ENCODE measurements around the gene ISLR.

Gene ISLR

GRCh38 chr15:74174219-74174957 lies 878 bp downstream of the ISLR start:
- DNase-seq: no peak

DNA sequence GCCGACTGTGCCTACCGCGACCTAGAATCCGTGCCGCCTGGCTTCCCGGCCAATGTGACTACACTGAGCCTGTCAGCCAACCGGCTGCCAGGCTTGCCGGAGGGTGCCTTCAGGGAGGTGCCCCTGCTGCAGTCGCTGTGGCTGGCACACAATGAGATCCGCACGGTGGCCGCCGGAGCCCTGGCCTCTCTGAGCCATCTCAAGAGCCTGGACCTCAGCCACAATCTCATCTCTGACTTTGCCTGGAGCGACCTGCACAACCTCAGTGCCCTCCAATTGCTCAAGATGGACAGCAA lies 1.4 kb downstream of the ISLR start:
- no peak for DNase-seq

- no peak for DNase-seq
These were observed 2.0 kb downstream of the ISLR start for GRCh38 chr15:74175271-74176191.

DNA sequence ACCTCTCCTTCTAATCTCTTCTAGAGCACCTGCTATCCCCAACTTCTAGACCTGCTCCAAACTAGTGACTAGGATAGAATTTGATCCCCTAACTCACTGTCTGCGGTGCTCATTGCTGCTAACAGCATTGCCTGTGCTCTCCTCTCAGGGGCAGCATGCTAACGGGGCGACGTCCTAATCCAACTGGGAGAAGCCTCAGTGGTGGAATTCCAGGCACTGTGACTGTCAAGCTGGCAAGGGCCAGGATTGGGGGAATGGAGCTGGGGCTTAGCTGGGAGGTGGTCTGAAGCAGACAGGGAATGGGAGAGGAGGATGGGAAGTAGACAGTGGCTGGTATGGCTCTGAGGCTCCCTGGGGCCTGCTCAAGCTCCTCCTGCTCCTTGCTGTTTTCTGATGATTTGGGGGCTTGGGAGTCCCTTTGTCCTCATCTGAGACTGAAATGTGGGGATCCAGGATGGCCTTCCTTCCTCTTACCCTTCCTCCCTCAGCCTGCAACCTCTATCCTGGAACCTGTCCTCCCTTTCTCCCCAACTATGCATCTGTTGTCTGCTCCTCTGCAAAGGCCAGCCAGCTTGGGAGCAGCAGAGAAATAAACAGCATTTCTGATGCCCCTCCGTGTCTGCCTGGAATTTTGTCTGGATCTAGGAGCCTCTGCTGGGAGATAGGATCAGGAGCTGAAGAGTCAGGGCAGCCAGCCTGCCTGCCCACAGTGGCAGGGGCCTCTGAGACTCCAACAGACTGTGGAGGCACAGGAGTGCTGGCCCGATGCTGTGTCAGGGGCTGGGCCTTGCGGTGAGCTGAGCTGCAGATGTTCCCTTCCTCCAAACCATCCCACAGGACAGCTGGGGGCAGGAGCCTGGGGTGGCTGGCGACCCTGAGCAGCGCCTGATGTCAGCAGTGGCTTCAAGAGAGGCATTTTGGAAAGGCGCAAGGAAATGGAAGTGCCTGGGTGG lies 3.0 kb downstream of the ISLR start:
- DNase-seq: no peak

DNA sequence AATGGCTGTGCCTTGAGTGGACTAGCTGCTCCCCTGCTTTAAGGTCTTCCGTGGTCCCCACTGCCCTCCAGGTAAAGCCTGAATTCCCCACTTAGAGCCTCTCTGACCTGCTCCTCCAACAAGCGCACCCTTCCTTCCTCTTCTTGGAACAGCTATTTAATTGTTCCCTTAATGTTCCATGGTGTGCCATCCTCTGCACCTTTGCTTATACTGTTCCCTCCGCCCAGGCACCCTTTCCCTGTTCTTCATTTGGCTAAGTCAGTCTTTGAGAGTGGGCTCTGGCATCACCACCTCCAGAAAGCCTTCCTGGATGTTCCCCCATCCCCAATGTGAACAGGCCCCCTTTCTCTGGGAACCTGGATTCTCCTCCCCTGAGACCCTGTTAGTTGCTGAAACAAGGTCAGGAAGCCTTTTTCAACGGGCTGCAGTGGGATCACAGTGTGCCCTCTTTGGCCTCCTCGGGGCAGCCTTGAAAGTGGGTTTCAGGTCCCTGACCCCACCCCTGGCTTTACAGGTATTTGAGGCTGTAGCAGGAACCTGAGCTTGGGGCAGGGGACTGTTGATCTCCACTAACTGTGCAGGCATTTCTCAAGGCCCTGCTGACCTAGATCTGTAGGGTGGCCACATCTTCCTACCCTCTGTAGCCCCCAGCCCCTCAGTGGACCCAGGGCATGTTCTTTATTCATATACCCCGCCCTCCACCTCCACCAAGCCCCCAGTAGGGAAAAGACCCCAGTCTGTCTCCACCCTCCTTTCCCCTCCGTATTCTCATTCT lies 5.0 kb downstream of the ISLR start:
- DNase-seq: no peak

GRCh38 chr15:74179101-74179841 lies 5.8 kb downstream of the ISLR start:
- peak; percentile 75 for DNase-seq

GRCh38 chr15:74179983-74180880 lies 6.7 kb downstream of the ISLR start:
- peak; percentile 25 for DNase-seq

DNA sequence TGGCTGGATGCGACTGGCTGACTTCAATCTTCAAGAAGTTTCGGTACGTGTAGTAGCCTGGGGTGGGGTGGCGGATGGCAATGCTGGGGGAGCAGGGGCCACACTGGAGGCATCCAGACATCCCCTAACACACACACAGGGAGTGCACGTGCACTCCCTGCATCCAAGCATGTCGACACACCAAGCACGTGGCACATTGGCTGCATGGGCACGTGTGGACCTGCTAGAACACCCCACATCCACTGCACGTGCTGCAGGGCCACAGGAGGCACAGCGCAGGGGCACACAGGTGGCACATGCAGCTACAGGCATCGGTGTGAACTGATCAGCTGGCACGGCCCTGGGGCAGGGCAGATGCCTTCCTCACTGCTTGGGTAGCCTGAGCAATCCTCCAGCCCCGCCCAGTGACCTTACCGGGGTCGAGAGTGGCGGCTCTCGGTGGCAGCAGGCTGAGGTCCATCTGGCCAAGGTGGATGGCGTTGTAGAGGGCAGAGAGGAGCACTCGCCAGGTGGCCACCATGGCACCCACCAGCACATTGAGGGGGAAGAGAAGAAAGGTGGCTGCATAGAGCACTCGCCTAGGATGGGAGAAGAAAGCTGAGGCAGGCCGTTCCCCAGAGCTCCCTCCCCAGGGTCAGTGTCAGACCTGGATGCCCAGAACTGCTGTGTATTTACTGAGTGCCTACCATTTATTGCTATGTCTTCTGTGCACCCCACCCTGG lies 7.5 kb downstream of the ISLR start:
- DNase-seq: no peak

DNA sequence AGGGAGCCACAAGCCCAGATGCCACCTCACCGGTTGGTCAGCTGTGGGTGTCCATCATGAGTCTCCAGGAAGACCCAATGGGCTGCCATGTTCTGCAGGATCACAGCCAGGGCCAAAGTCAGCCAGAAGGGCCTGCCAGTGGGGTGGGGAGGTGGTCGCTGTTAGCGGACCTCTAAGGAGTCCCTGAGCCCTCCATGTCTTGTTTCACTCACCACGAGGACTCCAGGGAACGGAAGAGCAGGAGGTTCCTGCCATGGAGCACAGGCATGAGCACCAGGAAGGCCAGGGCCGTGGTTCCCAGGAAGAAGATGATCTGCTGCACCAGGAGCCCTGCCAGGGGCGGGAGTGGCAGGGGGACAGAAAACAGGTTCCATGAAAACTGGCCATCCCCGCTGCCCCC lies 8.6 kb downstream of the ISLR start:
- DNase-seq: no peak

DNA sequence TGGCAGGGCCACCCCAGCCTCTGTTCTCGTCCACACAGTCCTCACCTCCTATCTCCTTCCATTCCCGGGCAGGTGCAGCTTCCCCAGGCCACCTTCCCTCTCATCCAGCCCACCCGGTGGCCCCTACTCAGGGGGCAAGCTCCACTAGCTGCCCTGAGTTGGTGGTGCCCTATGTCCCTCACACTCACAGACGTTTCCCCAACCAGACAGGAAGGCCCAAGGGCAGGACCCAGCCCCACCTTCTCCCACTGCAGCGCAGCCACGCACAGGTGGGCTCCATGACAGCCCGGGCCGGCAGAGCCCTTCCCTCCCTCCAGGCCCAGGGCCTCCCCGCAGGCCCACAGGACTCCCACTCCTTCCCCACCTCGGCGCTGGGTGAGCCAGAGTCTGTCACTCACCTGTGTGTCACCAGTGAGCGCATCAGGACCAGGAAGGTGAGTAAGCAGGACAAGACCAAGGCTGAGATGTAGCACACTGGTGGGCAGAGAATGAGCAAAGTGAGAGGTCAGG lies 11.1 kb downstream of the ISLR start:
- DNase-seq: no peak

- no peak for DNase-seq
These were observed 12.3 kb downstream of the ISLR start for GRCh38 chr15:74185710-74186348.

GRCh38 chr15:74188216-74188615 lies 14.7 kb downstream of the ISLR start:
- no peak for DNase-seq

- DNase-seq: no peak
These were observed 18.3 kb downstream of the ISLR start for GRCh38 chr15:74191798-74192197.

DNA sequence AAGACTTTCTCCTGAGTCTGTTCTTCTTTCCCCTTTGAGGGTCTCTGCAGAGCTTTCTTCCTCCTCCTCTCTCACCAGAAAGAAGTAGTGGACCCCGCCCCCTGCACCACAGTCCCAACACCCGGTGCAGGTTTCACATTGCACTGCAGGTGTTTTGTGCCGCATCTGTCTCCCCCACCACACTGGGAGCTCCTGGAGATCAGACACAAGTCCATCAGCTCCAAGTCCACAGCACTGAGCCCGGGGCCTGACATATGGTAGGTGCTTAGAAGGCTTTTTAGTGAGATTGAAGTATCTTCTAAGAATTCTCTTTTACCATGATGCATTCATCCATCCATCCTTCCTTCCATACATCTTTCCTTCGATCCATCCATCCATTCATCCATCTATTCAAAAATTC lies 19.2 kb downstream of the ISLR start:
- DNase-seq: no peak

GRCh38 chr15:74193299-74193718 lies 19.8 kb downstream of the ISLR start:
- peak; percentile 60 for DNase-seq

GRCh38 chr15:74193905-74194304 lies 20.4 kb downstream of the ISLR start:
- DNase-seq: no peak

DNA sequence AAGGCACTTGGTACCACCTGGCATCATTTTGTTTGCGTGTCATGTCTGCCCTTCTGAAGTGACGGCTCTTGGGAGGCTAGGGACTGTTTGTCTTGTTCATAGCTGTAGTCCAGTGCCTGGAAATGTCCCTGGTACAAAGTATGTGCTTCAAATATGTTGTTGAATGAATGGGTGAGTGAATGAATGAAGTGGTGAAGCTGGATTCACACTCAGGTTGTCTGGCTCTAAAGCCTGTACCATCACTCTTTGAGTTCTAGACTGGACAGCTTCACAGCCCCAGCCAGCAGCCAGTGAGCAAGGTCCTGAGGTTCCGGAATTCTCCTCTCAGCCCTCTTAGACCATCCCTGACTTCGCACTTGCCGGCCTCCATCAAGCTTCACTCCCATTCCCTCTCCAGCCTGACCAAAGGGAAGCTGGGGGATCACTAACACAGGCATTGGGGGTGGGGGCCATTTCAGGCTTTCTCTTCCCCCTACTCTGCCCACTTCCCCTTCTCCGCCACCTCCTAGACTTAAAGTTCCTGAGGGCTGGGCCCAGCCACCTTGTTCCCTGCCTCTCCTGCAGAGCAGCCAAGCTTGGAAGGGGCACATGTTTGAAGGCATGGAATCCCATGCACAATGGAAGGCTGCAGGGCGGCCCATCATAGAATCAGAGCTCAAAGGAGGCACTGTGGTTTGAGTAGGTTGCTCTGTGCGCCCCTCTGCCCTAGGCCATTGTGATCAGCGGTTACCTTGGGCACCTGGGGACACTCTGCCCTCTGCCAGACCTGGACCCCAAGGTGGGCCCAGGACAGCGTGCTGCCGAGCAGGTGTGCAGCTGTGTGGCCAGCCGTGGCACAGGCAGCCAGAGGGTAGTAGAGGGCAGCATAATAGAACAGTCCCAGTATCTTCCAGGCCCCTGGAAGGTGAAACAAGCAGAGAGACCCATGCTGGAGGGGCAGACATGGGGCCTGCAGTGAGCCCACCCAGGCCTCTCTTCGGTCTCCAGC lies 21.4 kb downstream of the ISLR start:
- DNase-seq: no peak

DNA sequence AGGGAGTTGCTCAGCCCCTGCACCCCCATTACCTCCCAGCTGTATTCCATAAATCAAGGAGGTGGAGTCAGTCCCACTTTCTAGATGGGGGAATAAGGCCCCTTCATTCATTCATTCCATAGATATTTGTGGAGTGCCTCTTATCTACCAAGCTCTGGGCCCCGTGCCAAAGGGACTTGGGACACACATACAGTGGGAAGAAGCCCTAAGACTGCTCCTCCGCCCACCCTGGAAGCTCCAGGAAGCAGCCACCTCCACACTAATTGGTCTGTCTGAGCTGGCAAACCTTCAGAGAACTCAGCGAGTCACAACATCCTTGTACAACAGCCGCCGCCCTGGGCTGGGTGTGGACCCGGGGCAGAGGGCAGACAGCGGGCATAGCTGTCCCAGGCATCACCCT lies 22.7 kb downstream of the ISLR start:
- peak; percentile 83 for DNase-seq
